ENCODE measurements around the gene CCDC3. TPM values are rescaled to one million over a fixed set of nuclear protein-coding genes. Genes with fewer than 3 reads are reported as not detected.

Gene CCDC3
- polyA plus RNA-seq, 1 of the 3 experiments (the other 2 are of a cell fraction), result 0.02 TPM

- TF ChIP-seq YY1 (IDR thresholded peaks at IDR 0.05; ENCODE audit: low read depth) (no peak), RCOR1 (IDR thresholded peaks at IDR 0.05; ENCODE audit: low read length) (no peak), NRF1 (IDR thresholded peaks at IDR 0.05; ENCODE audit: low read depth, low read length) (no peak), JUND (IDR thresholded peaks at IDR 0.05) (no peak), MEF2A (IDR thresholded peaks at IDR 0.05; ENCODE audit: borderline replicate concordance, low read depth) (no peak)
Observed at GRCh38 chr10:12974491-12975199, 26.9 kb downstream of the CCDC3 start (continued).

GRCh38 chr10:12974078-12974477 is 27.4 kb downstream of the CCDC3 start:
- TF ChIP-seq MEF2A (IDR thresholded peaks at IDR 0.05; ENCODE audit: borderline replicate concordance, low read depth) (no peak), YY1 (IDR thresholded peaks at IDR 0.05; ENCODE audit: low read depth) (no peak), SMC3 (IDR thresholded peaks at IDR 0.05; ENCODE audit: low read depth, low read length) (no peak), EZH2phosphoT487 (IDR thresholded peaks at IDR 0.05; ENCODE audit: borderline replicate concordance, low read depth) (no peak)

GRCh38 chr10:12973149-12973718 is 28.3 kb downstream of the CCDC3 start:
- Histone ChIP-seq H3K36me3 (replicated peaks in 1 of 2; ENCODE audit: control insufficient read depth in 1 of 2, insufficient read depth in 2 of 2, low read length in 1 of 2) (no peaks in the 10 kb centered on the region), H3K27me3 (ENCODE audit: insufficient read depth) (no peaks in the 10 kb centered on the region), H3K27ac (ENCODE audit: low read depth in 2 of 2, low read length in 1 of 2) (no peak overlapping the region), H3F3A (replicated peaks; ENCODE audit: insufficient read depth) (no peaks in the 10 kb centered on the region), H3K4me2 (no peak overlapping the region), H2AFZ (ENCODE audit: low read depth) (no peak overlapping the region), H3K4me3 (ENCODE audit: low read depth in 2 of 2, low read length in 1 of 2) (no peak overlapping the region), H3K4me1 (ENCODE audit: control insufficient read depth in 1 of 2, insufficient read depth in 2 of 2, low read depth in 1 of 2, low read length in 1 of 2) (no peaks in the 10 kb centered on the region), H3K9ac (no peak overlapping the region), H3K9me2 (no peaks in the 10 kb centered on the region), H4K20me1 (ENCODE audit: insufficient read depth) (no peaks in the 10 kb centered on the region), H3K9me3 (no peaks in the 10 kb centered on the region), H3K79me2 (ENCODE audit: insufficient read depth) (no peaks in the 10 kb centered on the region)
- WGBS (ENCODE audit: low lambda C conversion rate), result 58% methylated on average over 8 of the region's 8 CpGs
- CTCF ChIA-PET, result interaction anchor here (1.0 to 1.8 kb wide), 2 partner anchors 71 to 101 kb away, joined by 3 to 4 read pairs; no protein-coding TSS in a partner anchor
- POLR2A ChIA-PET, result no interaction called here
- no peak for DNase-seq
- TF ChIP-seq REST (IDR thresholded peaks at IDR 0.05; ENCODE audit: low read depth, low read length), result no peak
- TF ChIP-seq EP300 (IDR thresholded peaks at IDR 0.05; ENCODE audit: borderline replicate concordance in 1 of 2, low read depth in 1 of 2, low read length in 1 of 2), result no peak
- TF ChIP-seq, protein P1, sequence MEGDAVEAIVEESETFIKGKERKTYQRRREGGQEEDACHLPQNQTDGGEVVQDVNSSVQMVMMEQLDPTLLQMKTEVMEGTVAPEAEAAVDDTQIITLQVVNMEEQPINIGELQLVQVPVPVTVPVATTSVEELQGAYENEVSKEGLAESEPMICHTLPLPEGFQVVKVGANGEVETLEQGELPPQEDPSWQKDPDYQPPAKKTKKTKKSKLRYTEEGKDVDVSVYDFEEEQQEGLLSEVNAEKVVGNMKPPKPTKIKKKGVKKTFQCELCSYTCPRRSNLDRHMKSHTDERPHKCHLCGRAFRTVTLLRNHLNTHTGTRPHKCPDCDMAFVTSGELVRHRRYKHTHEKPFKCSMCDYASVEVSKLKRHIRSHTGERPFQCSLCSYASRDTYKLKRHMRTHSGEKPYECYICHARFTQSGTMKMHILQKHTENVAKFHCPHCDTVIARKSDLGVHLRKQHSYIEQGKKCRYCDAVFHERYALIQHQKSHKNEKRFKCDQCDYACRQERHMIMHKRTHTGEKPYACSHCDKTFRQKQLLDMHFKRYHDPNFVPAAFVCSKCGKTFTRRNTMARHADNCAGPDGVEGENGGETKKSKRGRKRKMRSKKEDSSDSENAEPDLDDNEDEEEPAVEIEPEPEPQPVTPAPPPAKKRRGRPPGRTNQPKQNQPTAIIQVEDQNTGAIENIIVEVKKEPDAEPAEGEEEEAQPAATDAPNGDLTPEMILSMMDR (IDR thresholded peaks at IDR 0.05), result no peak
- no peak for TF ChIP-seq RXRA (IDR thresholded peaks at IDR 0.05; ENCODE audit: borderline replicate concordance, low read depth)
- no peak for TF ChIP-seq CHD2 (IDR thresholded peaks at IDR 0.05; ENCODE audit: low read length, partially characterized antibody)
- TF ChIP-seq ELF1 (IDR thresholded peaks at IDR 0.05), result no peak
- no peak for TF ChIP-seq NRF1 (IDR thresholded peaks at IDR 0.05; ENCODE audit: low read depth, low read length)
- no peak for TF ChIP-seq FOSL2 (IDR thresholded peaks at IDR 0.05; ENCODE audit: borderline replicate concordance, low read depth)
- no peak for TF ChIP-seq TEAD4 (IDR thresholded peaks at IDR 0.05; ENCODE audit: borderline replicate concordance, insufficient read depth)
- no peak for TF ChIP-seq NFIC (IDR thresholded peaks at IDR 0.05; ENCODE audit: borderline replicate concordance)
- TF ChIP-seq USF1 (IDR thresholded peaks at IDR 0.05; ENCODE audit: borderline replicate concordance, low read depth), result no peak
- no peak for TF ChIP-seq SIN3A (IDR thresholded peaks at IDR 0.05; ENCODE audit: borderline replicate concordance, low read depth, low read length)

More at GRCh38 chr10:12974078-12974477, 27.4 kb downstream of the CCDC3 start:
- Histone ChIP-seq H3K4me1 (ENCODE audit: control insufficient read depth in 1 of 2, insufficient read depth in 2 of 2, low read depth in 1 of 2, low read length in 1 of 2) (no peaks in the 10 kb centered on the region; a peak in 1 of 4 replicates), H3K9me2 (no peaks in the 10 kb centered on the region), H3K9me3 (no peaks in the 10 kb centered on the region), H2AFZ (ENCODE audit: low read depth) (no peak overlapping the region), H3K79me2 (ENCODE audit: insufficient read depth) (no peaks in the 10 kb centered on the region), H3K36me3 (replicated peaks in 1 of 2; ENCODE audit: control insufficient read depth in 1 of 2, insufficient read depth in 2 of 2, low read length in 1 of 2) (no peaks in the 10 kb centered on the region), H3K27me3 (ENCODE audit: insufficient read depth) (no peaks in the 10 kb centered on the region), H3K4me2 (no peak overlapping the region), H3K9ac (no peak overlapping the region), H3K4me3 (ENCODE audit: low read depth in 2 of 2, low read length in 1 of 2) (no peak overlapping the region), H3K27ac (ENCODE audit: low read depth in 2 of 2, low read length in 1 of 2) (no peak overlapping the region), H4K20me1 (ENCODE audit: insufficient read depth) (no peaks in the 10 kb centered on the region), H3F3A (replicated peaks; ENCODE audit: insufficient read depth) (no peaks in the 10 kb centered on the region)
- WGBS (ENCODE audit: low lambda C conversion rate), result 68% methylated on average over 7 of the region's 9 CpGs
- no peak for DNase-seq
- ChIA-PET POLR2A (no interaction called here), CTCF (no interaction called here)

Data from SK-N-SH (cell line).